GM15510 (cell line): ENCODE results near the gene ZNF319.

Experiments
- POLR2A ChIP-seq: IDR thresholded peaks from 3 replicates; pipeline ENCODE4 v1.6.1; 2011; ENCODE audit warnings: borderline replicate concordance; ENCODE audit not compliant: insufficient read length; ENCODE audit errors: extremely low read depth

ZNF319 gene

DNA sequence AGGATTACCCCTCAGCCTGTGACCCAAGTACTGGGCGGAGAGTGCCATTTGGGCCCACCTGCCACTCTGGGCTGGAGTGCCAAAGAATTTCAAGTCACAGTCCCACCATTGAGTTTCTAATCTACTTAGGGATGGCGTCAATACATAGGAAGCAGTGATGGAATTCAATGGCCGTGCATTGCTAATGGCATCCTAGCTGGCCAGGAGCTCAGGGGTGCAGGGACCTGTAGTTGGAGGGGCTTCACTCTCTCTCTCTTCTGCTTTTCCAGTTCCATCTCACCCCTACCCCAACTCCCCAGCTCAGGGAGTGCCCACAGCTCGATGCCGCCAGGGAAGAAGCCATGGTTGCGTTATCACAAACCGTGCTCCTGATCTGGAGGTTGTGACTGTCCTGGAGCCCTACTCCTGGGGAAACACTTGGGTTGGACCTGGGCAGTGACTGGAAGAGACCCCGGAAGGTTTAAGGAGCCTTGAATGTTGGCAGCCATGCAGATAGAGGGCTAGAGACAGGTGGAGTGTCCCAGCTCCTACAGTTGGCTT is 27.5 kb upstream of the ZNF319 start:
- TF ChIP-seq POLR2A, result no peak

DNA sequence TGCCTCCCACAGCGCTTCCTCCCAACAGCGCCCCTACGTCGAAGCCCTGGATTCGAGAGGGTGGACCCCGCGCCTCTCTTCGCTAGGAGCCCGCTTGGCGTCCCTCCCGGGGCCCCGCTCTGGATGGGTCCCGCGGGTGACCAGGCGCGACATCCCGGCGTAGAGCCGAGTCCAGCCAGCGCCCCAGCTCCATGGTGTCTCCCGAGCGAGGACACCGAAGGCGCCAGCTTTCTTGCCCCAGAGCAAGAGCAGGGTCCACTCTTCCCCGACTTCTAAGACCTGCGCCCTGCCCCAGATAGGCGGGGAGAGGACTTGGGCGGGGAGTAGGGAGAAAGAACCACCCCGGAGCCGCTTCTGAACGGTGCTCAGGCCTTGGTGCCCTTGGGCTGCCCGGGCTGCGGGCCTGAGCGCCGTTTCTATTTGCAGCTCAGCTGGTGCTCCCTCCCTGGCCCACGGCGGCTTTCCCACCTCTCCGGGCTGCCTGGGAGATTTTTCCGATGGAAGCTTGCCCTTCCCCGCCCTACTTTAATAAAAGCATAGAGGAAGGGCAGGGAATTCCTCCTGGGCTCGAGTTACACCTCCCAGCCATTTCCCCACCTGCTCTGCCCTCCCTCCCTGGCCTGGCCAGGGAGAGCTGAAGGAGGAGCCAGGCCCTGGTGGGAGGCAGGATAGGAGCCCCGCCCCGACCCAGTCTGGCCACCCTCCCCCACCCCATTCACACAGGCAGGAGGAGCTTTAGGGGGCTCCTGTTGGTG is 26.9 kb upstream of the ZNF319 start:
- TF ChIP-seq POLR2A, result no peak

DNA sequence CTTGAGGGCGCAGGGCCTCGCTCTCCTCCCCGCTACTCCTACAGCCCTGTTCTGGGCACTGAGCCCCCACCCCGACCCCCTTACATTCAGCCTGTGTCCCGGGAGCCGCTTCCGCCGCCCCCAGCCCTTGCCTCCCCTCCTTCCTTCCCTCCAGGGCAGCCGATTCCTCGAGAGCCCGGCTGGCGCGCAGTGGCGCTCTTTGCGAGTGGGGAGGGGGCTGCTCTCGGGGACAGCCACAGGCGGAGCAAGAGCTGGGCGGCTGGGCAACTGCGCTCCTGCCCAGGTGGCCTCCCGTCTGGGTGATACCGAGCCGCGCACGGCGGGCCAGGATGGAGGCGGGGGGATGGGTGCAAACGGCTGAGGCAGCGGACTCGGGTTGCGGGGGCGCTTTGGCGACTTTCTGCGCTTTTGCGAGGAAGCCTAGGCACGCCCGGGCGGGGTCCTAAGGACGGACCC is 26.3 kb upstream of the ZNF319 start:
- no peak for TF ChIP-seq POLR2A

DNA sequence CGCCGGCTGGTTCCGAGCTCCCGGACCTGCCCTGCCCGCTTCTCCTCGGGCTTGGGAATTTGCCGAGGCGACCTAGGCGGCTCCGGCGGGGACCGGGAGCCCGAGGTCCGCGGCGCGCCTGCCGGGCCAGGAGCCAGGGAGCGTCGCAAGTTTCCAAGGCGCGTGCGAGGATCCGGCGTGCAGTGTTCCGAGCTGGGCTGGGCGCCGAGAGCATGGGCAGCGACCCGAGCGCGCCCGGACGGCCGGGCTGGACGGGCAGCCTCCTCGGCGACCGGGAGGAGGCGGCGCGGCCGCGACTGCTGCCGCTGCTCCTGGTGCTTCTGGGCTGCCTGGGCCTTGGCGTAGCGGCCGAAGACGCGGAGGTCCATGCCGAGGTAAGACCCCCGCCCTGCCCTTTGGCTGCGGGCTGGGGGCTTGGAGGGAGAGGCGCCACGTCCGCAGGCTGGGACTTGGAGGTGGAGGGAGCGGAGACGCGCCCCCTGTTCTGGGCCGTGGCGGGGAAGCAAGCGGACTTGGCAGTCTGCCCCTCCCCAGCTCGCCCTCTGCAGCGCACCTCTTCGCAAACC is 25.8 kb upstream of the ZNF319 start:
- no peak for TF ChIP-seq POLR2A

DNA sequence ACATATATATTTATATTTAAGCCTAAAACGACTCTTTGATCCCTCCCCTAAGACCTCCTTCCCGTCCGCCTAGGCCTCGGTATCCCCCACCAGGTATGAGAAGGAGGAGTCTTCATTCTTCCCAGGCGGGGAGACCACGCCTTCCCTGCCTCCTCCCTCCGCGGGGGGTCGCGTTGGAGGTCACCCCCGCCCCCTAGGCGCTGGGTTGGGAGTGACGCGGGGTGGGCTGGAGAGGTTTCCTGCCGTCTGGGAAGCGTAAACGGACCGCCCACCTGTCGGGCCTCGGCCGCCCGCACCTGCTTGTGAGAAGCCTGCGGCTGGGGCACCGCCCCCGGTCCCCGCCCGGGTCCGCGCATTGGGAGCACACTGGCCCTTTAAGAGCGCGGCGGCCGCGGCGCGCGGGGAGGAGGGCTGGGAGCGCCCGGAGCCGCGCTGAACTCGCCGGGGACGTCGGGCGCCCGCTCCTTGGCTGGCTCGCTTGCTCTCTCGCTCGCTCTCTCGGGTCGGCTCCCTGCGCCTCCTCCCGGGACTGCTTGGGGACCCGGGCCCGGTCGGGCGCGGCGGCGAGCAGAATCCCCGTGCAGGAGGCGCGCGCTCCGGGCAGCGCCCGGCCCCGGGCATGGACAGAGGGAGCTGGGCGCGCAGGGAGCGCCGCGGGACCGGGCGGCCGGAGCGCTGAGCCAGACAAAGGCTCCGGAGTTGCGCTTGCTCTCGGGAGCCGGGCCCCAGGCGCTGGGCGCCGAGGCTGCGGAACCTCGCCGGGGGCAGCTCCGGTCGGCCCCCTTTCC is 25.1 kb upstream of the ZNF319 start, which contains the start of gene MMP15:
Gene MMP15, plus strand, starts transcription at position 404 of the 788 bp plus-strand sequence. CDS start 597 bp downstream, outside the sequence.
- TF ChIP-seq POLR2A, result no peak

DNA sequence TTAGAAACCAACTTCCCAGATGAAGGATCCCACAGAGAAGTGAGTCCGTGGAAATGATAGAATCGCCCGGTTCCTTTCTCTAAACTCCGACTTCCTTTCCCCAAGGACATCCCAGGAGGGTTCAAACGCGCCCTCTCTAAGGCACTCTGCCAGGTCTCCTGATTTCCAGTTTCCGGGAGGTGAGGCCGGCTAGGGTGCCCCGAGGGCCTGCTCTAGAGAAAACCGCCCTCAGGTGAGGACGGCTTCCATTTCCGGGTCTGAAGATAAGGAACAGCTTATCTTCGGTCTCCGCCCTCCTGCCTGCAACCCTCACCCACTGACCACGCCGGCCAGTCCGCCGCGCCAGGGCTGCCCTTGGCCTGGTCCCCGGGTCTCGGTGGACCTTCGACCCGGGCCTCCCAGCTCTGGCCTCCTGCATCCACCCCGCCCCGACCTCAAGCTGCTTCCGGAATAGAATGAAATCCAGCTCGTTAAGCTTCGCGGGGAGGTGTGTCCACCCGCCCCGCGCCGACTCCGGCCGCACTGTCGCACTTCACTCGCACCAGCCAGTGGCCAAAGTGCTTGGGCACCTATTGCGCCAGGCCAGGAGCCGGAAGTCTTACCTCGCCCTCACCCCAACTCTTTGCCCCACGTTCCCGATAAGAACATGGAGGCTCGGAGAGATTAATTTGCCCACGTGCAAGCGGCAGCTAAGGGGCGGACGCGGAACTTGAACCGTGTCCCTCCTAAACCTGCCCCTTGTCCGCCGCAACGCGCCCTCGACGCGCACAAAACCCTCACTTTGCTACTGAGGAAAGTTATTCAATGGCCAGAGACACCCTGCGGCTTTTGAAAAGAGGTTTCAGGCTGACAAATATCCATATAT is 24.2 kb upstream of the ZNF319 start:
- TF ChIP-seq POLR2A, result no peak

DNA sequence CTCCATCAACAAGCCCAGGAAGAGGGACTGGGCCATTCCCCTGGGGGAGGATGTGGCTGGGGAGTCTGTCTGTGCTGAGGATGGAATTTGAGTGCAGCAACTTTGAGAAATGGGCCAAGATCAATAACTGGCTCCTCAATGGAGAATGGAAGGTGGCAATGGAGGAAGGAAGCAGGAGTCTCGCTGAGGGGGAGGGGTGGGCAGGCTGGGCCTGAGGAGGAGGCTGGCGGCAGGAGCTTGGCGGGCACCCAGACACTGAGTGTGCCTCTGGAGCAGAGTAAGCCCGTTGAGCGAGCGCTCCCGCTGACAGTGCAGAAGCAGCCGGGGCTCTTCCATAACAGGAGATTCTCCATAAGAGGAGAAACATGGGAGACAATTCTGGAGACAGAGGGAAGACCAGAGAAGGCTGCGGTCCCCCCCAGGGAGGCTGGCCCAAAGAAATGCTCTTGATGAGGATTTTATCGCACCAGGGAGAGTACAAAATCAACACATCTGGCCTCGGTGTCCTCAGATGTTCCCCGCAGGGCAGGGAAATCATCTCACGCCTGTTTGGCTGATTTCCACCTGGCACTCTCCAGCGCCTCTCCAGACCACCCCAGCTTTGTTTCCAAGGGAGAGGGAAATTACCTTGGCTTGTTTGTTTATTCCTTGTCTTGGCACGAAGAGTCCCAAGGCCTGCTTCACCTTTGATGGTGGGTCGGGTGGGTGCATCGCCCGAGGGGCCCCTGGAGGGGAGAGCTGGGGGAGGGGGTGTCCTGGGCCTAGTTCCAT is 22.3 kb upstream of the ZNF319 start:
- TF ChIP-seq POLR2A, result no peak

DNA sequence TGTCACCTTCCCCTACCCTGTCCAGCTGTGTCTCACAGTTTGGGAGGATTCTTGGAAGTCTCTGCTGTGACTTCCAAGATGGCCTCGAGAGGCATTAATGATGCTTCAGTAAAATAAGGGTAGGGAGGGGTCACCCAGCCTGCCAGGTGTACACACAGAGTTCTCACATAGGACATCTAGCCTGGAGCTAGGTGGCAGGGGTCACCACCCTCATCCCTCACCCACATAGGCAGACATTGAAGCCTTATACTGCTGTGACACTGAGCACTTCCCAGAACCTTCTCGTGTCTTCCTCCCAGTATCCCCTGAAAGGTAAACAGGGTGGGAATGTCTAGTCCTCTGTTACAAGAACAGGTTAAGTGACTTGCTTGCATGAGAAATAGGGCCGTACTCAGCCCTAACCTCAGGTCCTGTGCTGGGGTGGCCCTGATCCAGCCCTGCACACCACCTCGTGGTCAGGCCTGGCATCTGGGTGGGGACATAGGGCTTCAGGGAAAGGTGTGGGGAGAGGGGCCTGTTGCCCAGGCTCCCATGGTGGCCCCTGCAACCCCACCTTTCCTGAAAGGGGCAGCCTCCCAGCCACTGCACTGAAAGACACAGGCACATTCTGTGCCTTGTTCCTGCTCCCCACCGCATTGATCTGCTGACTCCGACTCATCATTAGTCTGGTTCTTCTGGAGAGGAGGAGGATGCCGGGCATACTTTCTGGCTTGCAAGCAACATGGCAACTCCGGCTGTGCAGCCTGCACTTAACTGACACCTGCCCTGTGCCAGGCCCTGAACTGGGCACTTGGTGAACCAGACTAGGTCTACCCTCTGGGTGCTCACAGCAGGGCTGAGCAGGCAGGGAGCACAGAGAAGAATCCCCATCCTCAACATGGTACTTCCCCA is 21.4 kb upstream of the ZNF319 start:
- TF ChIP-seq POLR2A, result no peak

DNA sequence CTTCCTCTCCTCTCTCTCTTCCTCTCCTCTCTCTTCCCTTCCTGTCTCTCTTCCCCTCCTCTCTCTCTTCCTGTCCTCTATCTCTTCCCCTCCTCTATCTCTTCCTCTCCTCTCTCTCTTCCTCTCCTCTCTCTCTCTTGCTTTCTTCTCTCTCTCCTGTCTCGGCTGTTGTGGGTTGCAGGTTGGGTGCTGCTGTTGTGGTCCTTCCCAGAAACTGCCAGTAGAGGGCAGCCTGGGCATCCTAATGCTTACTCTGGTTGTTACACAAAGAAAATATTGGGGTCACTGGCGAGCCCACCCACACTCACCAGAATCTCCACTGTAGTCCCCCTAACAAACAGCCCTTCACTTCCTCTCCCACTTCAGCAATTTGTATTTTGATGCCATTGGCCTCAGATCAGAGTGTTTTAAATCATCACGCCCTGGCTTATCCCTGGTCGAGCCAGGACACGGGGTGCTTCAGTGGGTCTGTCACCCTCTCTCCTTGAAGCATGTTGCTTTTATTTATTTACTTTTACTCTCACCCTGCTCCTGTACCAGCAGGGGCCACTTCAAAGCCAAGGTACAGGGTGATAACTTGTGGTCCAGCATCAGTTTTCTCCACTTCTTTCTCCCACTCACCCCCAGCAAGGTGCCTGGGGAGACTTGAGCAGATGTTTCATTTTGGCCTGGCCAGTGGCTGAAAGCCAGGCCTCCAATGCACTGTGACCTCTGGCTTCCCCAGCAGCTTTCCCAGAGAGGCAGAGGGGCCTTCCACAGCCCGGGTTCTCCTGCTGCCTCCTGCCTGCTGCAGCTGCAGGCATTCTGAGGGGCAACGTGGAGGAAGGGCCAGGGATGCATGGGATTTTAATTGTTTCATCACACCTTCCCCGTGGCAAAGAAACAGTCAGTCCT is 20.4 kb upstream of the ZNF319 start:
- TF ChIP-seq POLR2A, result no peak

DNA sequence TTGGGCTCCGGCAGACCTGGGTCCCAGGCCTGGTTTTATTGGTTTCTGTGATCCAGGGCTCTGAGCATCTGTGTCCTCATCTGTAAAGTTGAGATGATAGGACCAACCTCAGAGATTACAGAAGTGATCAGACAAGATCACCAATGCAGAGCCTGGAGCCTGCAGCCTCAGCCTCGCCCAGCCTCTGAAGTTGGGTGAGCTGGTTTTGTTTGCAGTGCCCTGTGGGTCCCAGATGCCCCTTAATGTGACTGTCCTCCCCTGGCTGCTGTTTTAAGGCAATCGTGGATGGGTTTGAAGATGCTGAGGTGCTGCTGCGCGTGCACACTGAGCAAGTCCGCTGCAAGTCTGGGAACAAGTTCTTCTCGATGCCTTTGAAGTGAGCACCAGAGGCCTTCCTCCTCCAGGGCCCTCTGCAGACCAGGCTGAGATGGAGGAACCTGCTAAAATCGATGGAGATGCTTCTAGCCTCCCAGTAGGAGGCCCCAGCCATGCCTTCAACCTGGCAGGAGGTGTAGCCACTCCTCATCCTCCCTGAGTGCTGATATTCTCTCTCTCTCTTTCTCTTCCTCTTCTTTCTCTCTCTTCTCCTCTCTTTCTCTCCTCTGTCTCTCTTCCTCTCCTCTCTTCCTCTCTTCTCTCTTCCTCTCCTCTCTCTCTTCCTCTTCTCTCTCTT is 19.5 kb upstream of the ZNF319 start:
- no peak for TF ChIP-seq POLR2A

DNA sequence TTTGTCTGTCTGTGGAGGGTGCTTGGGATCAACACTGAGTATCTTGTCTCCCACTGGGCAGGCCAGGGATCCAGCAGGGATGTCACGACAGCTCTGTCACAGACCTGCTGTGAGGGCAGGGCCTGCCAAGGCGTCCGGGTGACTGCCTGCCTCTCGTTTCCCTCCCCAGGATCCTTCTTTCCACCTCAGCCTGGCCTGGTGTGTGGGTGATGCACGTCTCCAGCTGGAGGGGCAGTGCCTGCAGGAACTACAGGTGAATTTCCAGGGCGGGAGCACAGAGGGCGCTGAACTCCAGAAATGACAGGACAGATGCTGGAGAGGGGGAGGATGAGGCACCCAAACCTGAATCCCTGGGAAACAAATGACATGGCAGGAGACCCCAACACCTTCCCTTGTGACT is 18.3 kb upstream of the ZNF319 start:
- no peak for TF ChIP-seq POLR2A
